ENCODE results near the gene BRD2. TPM values are rescaled to one million over a fixed set of nuclear protein-coding genes. Genes with fewer than 3 reads are reported as not detected.

BRD2 gene
- total RNA-seq, 2 experiments from 2014 or later: 219 to 235 TPM

DNA sequence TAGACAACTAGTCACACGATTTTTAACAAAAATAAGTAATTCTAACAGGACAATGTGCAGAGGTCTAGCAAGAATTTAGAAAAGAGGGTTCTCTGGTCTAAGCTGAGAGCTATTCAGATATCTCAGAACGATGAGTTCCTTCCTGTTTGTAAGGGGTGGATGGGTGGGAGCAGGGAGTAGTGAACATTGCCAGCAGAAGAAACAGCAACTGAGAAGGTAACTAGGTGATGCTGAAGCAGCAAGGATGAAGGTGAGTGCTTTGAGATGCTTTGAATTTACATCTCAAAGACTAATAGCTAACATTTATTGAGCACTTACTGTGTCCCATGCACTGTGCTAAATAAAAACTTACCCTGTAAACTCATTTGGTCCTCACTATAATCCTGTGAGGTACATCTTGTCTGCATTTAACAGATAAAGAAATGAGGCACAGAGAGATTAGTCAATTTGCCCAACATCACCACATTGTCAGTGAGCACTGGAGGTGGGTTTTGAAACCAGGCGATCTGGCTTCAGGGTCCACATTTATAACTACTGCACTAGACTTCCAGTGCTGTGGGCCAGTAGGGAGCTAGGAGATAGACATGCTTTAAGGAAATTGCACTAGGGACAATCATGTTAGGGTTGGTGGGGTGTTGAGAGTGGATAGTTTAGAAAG, 15.7 kb downstream of the BRD2 start:
- intact Hi-C loops (cut with micrococcal nuclease): loop anchor here (2.0 kb wide), 2 partner anchors 53 to 99 kb away; no protein-coding TSS in a partner anchor
- TF ChIP-seq, protein P1, sequence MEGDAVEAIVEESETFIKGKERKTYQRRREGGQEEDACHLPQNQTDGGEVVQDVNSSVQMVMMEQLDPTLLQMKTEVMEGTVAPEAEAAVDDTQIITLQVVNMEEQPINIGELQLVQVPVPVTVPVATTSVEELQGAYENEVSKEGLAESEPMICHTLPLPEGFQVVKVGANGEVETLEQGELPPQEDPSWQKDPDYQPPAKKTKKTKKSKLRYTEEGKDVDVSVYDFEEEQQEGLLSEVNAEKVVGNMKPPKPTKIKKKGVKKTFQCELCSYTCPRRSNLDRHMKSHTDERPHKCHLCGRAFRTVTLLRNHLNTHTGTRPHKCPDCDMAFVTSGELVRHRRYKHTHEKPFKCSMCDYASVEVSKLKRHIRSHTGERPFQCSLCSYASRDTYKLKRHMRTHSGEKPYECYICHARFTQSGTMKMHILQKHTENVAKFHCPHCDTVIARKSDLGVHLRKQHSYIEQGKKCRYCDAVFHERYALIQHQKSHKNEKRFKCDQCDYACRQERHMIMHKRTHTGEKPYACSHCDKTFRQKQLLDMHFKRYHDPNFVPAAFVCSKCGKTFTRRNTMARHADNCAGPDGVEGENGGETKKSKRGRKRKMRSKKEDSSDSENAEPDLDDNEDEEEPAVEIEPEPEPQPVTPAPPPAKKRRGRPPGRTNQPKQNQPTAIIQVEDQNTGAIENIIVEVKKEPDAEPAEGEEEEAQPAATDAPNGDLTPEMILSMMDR (IDR thresholded peaks at IDR 0.05): no peak
- peak; percentile 9 for ATAC-seq
- ChIA-PET CTCF (interaction anchor here (0.6 to 14.8 kb wide), 67 partner anchors 9 to 272 kb away, joined by 3 to 364 read pairs (median 7); partner anchors contain the start of genes BRD2, HLA-DMA, HLA-DMB and HLA-DPA1), POLR2A (interaction anchor here (0.7 to 25.7 kb wide), 12 partner anchors 18 to 149 kb away, joined by 3 to 852 read pairs (median 4); partner anchors contain the start of genes BRD2, HLA-DMA, HLA-DMB and PSMB8)
- H3K4me3 Mint-ChIP-seq: no peak overlapping the region
- no peaks in the 10 kb centered on the region for H3K9me3 Mint-ChIP-seq
- peak overlapping the region; percentile 68 for H3K27ac Mint-ChIP-seq
- no peak for DNase-seq
- H3K27me3 Mint-ChIP-seq: no peaks in the 10 kb centered on the region
- H3K4me1 Mint-ChIP-seq (ENCODE audit: low read depth): peaks cover 17% of the 10 kb centered on the region
- H3K36me3 Mint-ChIP-seq (ENCODE audit: low read depth): peaks cover 29% of the 10 kb centered on the region

DNA sequence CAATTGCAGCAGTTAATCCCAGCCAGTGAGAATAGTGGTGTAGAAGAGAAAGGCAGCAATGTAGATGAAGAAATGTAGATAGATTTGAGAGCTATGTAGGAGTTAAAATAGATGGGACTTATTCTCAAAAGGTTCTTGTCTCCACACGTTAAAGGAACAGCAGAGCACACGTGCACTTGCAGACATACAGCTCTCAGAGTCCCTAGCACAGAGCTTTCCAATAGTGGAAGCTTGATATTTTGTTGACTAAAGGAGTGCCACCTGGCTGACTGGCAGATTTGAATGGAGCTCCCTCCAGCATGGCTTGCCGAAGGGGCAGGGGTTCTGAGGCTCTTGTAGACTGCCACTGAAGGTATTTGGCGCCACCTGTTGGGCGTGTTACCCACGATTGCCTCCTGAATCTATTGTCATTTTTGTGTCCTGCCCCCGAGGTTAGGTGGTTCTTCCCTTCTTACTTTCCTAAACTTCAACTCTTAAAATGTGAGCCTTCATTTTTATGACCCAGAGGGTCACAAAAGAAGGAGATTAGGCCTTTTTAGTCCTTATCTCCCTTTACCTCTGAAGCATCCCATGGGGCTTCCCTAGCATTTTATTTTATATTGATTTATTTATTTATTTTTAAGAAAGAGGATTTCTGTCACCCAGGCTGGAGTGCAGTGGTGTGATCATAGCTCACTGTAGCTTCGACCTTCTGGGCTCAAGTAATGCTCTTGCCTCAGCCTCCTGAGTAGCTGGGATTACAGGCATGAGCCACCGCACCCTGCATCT, 16.4 kb downstream of the BRD2 start:
- CTCF ChIA-PET: interaction anchor here (0.6 to 14.8 kb wide), 69 partner anchors 8 to 273 kb away, joined by 3 to 364 read pairs (median 7); partner anchors contain the start of genes BRD2, HLA-DMA, HLA-DMB and HLA-DPA1
- no peaks in the 10 kb centered on the region for H3K9me3 Mint-ChIP-seq

DNA sequence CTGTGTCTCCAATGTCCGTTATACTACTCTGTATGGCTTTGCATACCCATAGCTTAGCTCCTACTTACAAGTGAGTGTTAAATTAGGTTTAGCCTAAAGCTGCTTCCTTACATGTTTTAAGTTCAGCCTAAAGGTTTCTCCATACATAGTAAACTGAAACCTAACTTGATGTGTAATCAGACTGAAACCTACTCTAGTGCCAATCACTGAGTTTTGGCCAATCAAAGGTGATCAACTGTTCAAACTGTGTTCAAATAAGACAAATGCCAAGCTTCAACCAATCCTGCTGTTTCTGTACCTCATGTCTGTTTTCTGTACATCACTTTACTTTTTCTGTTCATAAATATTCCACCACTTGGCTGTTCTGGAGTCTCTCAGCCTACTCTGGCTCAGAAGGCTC, 21.0 kb downstream of the BRD2 start:
- CTCF ChIA-PET: interaction anchor here (0.8 to 14.8 kb wide), 7 partner anchors 21 to 151 kb away, joined by 3 to 364 read pairs (median 4); partner anchors contain the start of genes BRD2, HLA-DMB and TAP2
- POLR2A ChIA-PET: interaction anchor here (0.6 to 25.7 kb wide), 3 partner anchors 11 to 84 kb away, joined by 3 to 852 read pairs (median 15); partner anchors contain the start of genes BRD2 and HLA-DMA
- H3K4me3 Mint-ChIP-seq: no peak overlapping the region

More for the DNA sequence above, 16.4 kb downstream of the BRD2 start:
- intact Hi-C loops (cut with micrococcal nuclease): loop anchor here (2.0 kb wide), 2 partner anchors 54 to 100 kb away; no protein-coding TSS in a partner anchor
- Mint-ChIP-seq H3K4me1 (ENCODE audit: low read depth) (peaks cover 18% of the 10 kb centered on the region), H3K36me3 (ENCODE audit: low read depth) (peaks cover 22% of the 10 kb centered on the region), H3K27ac (peak overlapping the region; percentile 68), H3K4me3 (no peak overlapping the region), H3K27me3 (no peaks in the 10 kb centered on the region)
- TF ChIP-seq, protein P1 (IDR thresholded peaks at IDR 0.05): peak; percentile 92
- peak; percentile 84 for ATAC-seq
- DNase-seq: peak; percentile 98
- POLR2A ChIA-PET: interaction anchor here (0.7 to 25.7 kb wide), 11 partner anchors 17 to 149 kb away, joined by 3 to 852 read pairs (median 4); partner anchors contain the start of genes BRD2, HLA-DMA, HLA-DMB and PSMB8

DNA sequence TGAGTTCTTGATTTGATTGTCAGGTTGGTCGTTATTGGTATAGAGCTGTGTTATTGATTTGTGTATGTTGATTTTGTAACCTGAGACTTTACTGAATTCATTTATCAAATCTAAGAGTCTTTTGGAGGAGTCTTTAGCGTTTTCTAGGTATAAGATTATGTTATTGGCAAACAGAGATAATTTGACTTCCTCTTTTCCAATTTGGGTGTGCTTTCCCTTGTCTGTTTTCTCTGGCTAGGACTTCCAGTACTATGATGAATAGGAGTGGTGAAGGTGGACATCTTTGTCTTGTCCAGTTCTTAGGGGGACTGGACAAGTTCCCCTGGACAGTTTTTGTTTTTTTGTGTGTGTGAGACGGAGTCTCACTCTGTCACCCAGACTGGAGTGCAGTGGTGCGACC, 23.6 kb downstream of the BRD2 start:
- DNase-seq: no peak
- ChIA-PET POLR2A (interaction anchor here (1.0 to 1.1 kb wide), 2 partner anchors 10 to 156 kb away, joined by 3 to 4 read pairs; no protein-coding TSS in a partner anchor), CTCF (interaction anchor here (1.1 to 2.5 kb wide), 2 partner anchors 58 to 123 kb away, joined by 4 to 6 read pairs; no protein-coding TSS in a partner anchor)
- Mint-ChIP-seq H3K4me3 (no peak overlapping the region), H3K27me3 (peaks cover 2% of the 10 kb centered on the region), H3K9me3 (no peaks in the 10 kb centered on the region), H3K36me3 (ENCODE audit: low read depth) (no peaks in the 10 kb centered on the region), H3K4me1 (ENCODE audit: low read depth) (peaks cover 5% of the 10 kb centered on the region), H3K27ac (no peak overlapping the region)
- intact Hi-C loops (cut with micrococcal nuclease): no loop called here
- TF ChIP-seq, protein P1 (IDR thresholded peaks at IDR 0.05): no peak
- no peak for ATAC-seq

More for the DNA sequence above, 21.0 kb downstream of the BRD2 start:
- Mint-ChIP-seq H3K27me3 (no peaks in the 10 kb centered on the region), H3K9me3 (no peaks in the 10 kb centered on the region), H3K27ac (no peak overlapping the region), H3K4me1 (ENCODE audit: low read depth) (peaks cover 11% of the 10 kb centered on the region), H3K36me3 (ENCODE audit: low read depth) (no peaks in the 10 kb centered on the region)
- DNase-seq: no peak
- peak; percentile 52 for ATAC-seq
- intact Hi-C loops (cut with micrococcal nuclease): no loop called here
- TF ChIP-seq, protein P1 (IDR thresholded peaks at IDR 0.05): no peak
